Gastrocnemius medialis (tissue), 4 donors: ENCODE measurements around the gene OGA. TPM values are rescaled to one million over a fixed set of nuclear protein-coding genes. Genes with fewer than 3 reads are reported as not detected.

ENCODE experiments used
- ATAC-seq, 2 donors: fragments of 150-250 bp; one replicate each; pipeline ENCODE4 v1.9.1; 2016
- DNase-seq, 2 donors: peaks; one replicate each; pipeline ENCODE4 v3.0.0-alpha.2; 2019
- H3K27ac ChIP-seq, 4 donors: fragments of 200-600 bp; sonication (generic); 1 replicate in 1 of 4; 2 replicates in 3 of 4; pipeline ENCODE4 v1.5.1; 2016 to 2018; ENCODE audit warnings: mild to moderate bottlenecking in 2 of 4, moderate library complexity in 1 of 4
- H3K27me3 ChIP-seq, 3 donors: fragments of 200-600 bp; sonication (generic) in 2 of 3; 1 replicate in 1 of 3; 2 replicates in 2 of 3; pipeline versions ENCODE4 v1.5.1 to v1.6.0; 2016 to 2019; ENCODE audit warnings: mild to moderate bottlenecking in 1 of 3, moderate library complexity in 1 of 3
- H3K36me3 ChIP-seq, 2 donors: fragments of 200-600 bp; sonication (generic) in 1 of 2; one replicate each; pipeline ENCODE4 v1.5.1; 2017 to 2018
- H3K4me1 ChIP-seq, 2 donors: fragments of 200-600 bp; sonication (generic) in 1 of 2; one replicate each; pipeline ENCODE4 v1.5.1; 2016 to 2017; ENCODE audit warnings: mild to moderate bottlenecking in 2 of 2
- H3K4me3 ChIP-seq, 4 donors: fragments of 200-600 bp; sonication (generic) in 3 of 4; 1 replicate in 1 of 4; 2 replicates in 3 of 4; pipeline ENCODE4 v1.5.1; 2016 to 2019; ENCODE audit warnings: mild to moderate bottlenecking in 2 of 4
- H3K9me3 ChIP-seq, 3 donors: fragments of 200-600 bp; sonication (generic) in 2 of 3; 1 replicate in 1 of 3; 2 replicates in 2 of 3; pipeline ENCODE4 v1.5.1; 2016 to 2019
- CTCF ChIP-seq, 5 experiments: fragments of 450-650 bp in 3 of 5; fragments of 200-600 bp in 2 of 5; sonication (generic) in 2 of 5; IDR thresholded peaks in 4 of 5; conservative IDR thresholded peaks in 1 of 5; 1 replicate in 4 of 5; 2 replicates in 1 of 5; pipeline ENCODE4 v1.5.1; 2016 to 2019; ENCODE audit warnings: antibody characterized with exemption in 5 of 5, mild to moderate bottlenecking in 3 of 5, moderate library complexity in 3 of 5
- POLR2A ChIP-seq, 2 donors: fragments of 450-650 bp; IDR thresholded peaks; one replicate each; pipeline ENCODE4 v1.6.1; 2017; ENCODE audit warnings: antibody characterized with exemption in 2 of 2, mild to moderate bottlenecking in 2 of 2, moderate library complexity in 2 of 2
- in situ Hi-C, 4 donors: fragments of 200-750 bp; cut with MboI; loops; one replicate each; pipeline versions ENCODE4 v1.15.0 to v1.8.0; 2017; ENCODE audit warnings: low sequenced_read_pairs in 4 of 4
- intact Hi-C: fragments of 100-400 bp; cut with DNase I; formaldehyde crosslinking; loops from one replicate; pipeline ENCODE4 v1.15.1; 2023; ENCODE audit warnings: low total_unique reads
- total RNA-seq, 4 donors: library from RNA; depleted of rRNA; stranded (reverse); fragments of >200 nt; gene quantifications; one replicate each; pipeline versions ENCODE4 v1.1.0 to v1.2.3, GENCODE V29; 2016

Gene OGA
- total RNA-seq, 4 donors from 2014 or later = 25.8 to 85.5 (median 48.3) TPM

GRCh38 chr10:101772895-101773761 lies 45.1 kb downstream of the OGA start:
- intact Hi-C loops (no loop called here), in situ Hi-C loops (no loop called here)
- Histone ChIP-seq H3K4me3 (no peak overlapping the region), H3K4me1 (peaks cover 7 to 9% of the 10 kb centered on the region in 2 donors), H3K27ac (no peak overlapping the region), H3K9me3 (no peaks in the 10 kb centered on the region), H3K36me3 (no peaks in the 10 kb centered on the region), H3K27me3 (peaks cover 62 to 65% (median 63%) of the 10 kb centered on the region in 3 donors)
- no peak for ATAC-seq
- DNase-seq = no peak
- no peak for TF ChIP-seq CTCF (IDR thresholded peaks at IDR 0.05 in 4 of 5, conservative IDR thresholded peaks at IDR 0.05 in 1 of 5)
- no peak for TF ChIP-seq POLR2A (IDR thresholded peaks at IDR 0.05)

DNA sequence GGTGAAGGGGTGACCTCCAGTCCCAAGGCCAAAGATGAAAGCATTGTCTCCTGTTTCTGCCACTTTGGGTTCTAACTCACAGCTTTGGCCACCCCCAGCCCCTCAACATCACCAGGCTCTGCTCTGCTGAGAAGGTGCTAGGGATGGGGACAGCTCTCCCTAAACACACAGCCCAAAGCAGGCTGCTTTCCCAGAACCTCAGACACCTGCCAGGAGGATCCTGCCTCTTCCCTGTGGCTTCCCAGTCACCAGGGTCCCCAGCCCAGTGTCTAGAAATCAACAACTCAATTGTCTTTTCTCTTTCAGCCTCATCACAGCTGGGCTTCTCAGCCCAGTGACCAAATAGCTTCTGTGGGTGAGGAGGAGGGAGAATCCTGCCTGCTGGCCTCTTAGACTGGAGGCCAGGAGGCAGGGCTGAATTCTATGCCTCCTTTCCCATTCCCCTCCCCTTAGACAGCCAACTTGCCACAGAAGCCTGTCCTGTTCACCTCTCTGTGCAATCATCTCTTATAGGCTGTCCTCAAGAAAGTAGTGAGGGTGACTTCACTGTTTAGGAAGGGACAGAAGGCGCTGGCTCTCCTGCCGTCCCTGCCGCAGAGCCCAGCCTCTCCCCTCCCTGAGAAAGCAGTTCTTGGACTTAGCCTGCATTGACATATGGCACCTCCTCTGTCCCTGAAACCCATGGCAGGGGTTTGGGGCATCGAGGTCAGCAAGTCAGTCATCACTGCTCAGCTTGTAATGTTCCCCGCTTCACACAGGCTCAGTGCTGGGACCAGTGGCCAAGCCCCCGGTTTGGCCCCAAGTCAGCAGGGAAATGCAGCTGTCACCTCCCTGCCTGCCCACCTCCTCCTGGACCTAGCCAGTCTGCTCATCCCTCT lies 46.0 kb downstream of the OGA start:
- Histone ChIP-seq H3K27me3 (peaks cover 53 to 58% (median 58%) of the 10 kb centered on the region in 3 donors), H3K9me3 (no peaks in the 10 kb centered on the region), H3K27ac (no peak overlapping the region), H3K36me3 (no peaks in the 10 kb centered on the region), H3K4me1 (peaks cover 7 to 9% of the 10 kb centered on the region in 2 donors), H3K4me3 (no peak overlapping the region)
- intact Hi-C loops = no loop called here
- no peak for DNase-seq
- in situ Hi-C loops = no loop called here
- TF ChIP-seq CTCF (IDR thresholded peaks at IDR 0.05 in 4 of 5, conservative IDR thresholded peaks at IDR 0.05 in 1 of 5) (no peak), POLR2A (IDR thresholded peaks at IDR 0.05) (no peak)
- ATAC-seq = no peak

DNA sequence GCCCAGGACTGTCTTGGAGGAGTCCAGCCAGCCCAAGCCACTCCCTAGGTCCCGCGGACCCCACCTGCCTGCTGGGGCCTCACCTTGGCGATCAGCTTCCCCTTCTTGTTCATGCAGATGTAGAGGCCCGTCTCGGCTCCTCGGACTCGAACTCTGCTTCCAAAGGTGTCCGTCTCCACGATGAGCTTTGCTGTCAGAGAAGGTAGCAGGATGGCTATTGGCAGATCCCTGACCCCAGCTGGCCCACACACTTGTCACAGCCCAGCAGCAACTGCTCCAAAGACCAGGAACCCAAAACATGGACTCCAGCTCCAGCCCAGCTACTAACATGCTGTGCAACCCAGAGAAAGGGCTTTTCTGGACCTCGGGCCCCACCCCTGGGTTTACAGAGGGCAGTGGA lies 46.9 kb downstream of the OGA start:
- TF ChIP-seq POLR2A (IDR thresholded peaks at IDR 0.05) (no peak), CTCF (IDR thresholded peaks at IDR 0.05 in 4 of 5, conservative IDR thresholded peaks at IDR 0.05 in 1 of 5) (no peak)
- Histone ChIP-seq H3K27me3 (peaks cover 47 to 53% (median 50%) of the 10 kb centered on the region in 3 donors), H3K4me1 (peaks cover 7 to 9% of the 10 kb centered on the region in 2 donors), H3K9me3 (no peaks in the 10 kb centered on the region), H3K4me3 (no peak overlapping the region), H3K27ac (no peak overlapping the region), H3K36me3 (no peaks in the 10 kb centered on the region)
- in situ Hi-C loops = no loop called here
- DNase-seq (no peak), ATAC-seq (no peak)
- intact Hi-C loops = no loop called here

DNA sequence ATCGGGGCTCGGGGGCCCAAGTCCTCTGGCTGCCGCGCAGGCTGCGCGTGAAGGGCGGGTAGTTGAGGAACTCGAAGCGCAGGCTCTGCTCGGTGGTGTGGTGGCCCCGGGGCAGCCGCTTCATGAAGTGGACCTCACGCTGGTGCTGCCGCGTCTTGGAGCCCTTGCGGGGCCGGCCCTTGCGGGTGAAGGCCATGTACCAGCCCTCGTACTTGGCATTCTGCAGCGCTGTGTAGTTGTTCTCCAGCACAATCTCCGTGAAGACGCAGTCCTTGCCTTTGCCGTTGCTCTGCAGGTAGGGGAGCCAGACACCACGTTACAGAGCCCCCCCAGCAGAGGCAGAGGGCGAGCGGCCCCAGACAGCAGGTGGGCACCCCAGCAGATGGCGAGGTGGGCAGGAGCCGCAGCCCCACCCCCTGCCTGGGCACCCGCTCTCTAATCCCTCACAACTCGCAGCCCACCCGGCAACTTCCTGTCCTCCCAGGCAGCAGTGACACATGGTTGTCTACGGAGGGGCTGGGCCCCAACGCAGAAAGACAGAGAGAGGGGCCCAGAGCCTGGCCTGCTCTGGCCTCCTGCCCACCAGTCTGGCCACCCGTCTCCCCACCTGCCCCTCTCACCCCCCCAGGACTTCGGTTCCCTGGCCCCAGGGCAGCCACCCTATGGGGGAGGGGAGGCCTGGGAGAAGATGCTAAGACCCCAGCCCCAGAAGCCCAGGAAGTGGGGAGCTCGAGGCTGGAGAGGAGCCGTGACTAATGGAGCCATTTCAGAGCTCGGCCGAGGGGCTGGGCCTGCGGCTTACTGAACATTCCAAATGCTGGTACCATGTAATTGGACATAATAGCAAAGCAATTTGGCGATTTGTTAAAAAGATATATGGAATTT lies 47.7 kb downstream of the OGA start:
- intact Hi-C loops (no loop called here), in situ Hi-C loops (no loop called here)
- no peak for ATAC-seq
- Histone ChIP-seq H3K27me3 (peaks cover 46 to 52% (median 47%) of the 10 kb centered on the region in 3 donors), H3K4me1 (peaks cover 7 to 8% of the 10 kb centered on the region in 2 donors), H3K9me3 (no peaks in the 10 kb centered on the region), H3K4me3 (no peak overlapping the region), H3K36me3 (no peaks in the 10 kb centered on the region), H3K27ac (no peak overlapping the region)
- DNase-seq = no peak
- TF ChIP-seq CTCF (IDR thresholded peaks at IDR 0.05 in 4 of 5, conservative IDR thresholded peaks at IDR 0.05 in 1 of 5) = no peak
- TF ChIP-seq POLR2A (IDR thresholded peaks at IDR 0.05) = no peak
